GF-D8 (cell line): ENCODE measurements around the gene WDR43.

ENCODE experiments used
- DNase-seq: peaks from one replicate; lab custom pipeline; 2025; lab: John Stamatoyannopoulos, UW

WDR43 gene

GRCh38 chr2:28993206-28993960 lies 98.9 kb downstream of the WDR43 start:
- no peak for DNase-seq

- DNase-seq, result no peak
Measured at GRCh38 chr2:28994074-28994473, 99.6 kb downstream of the WDR43 start.

DNA sequence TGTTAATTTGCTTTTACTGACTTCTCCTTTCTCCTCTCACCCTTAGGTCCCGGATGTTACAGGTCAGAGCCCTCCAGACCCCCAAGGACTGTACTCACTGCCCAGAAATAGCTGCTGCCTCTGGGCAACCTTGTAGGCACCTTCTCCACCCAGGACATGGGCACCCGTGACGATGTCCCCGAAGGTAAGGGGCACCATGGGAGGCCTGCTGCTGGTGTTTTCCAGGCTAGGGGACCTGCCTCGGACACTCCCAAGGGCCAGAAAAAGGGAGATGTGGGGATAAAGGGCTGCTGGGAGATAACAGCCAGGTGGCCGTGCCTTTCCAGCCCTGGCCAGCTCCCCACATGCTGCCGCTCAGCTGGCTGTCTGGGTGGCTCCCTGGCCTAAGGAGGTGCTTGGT lies 100.2 kb downstream of the WDR43 start:
- DNase-seq, result no peak

DNA sequence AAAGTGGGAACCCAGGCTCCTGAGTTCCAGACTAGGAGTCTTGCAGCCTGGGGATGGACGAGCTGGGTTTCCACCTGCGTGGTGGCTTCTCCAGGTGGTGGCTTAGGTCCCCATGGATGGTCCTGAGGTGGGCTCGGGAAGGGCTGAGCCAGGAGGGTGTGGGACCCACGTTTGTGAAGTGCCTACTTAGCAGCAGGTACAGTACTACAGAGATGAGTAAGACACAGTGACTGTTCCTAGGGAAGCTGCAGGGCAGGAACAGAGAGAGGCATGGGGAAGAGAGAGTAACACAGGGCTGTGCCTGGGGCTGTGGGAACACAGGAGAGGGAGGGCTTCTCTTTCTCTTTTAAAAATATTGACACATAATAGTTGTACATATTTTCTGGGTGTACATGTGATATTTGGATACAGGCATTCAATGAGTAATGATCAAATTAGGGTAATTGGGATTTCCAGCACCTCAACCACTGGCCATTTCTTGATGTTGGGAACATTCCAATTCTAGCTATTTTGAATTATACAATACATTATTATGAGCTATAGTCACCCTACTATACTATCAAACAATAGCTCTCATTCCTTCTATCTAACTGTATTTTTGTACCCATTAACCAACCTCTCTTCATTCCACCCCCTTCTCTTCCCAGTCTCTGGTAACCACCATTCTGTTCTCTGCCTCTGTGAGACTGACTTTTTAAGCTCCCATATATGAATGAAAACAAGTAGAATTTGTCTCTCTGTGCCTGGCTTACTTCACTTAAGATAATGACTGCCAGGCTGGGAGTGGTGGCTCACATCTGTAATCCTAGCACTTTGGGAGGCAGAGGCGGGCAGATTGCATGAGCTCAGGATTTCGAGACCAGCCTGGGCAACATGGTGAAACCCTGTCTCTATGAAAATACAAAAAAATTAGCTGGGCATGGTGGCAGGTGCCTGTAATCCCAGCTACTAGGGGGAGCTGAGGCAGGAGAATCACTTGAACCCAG lies 101.6 kb downstream of the WDR43 start:
- no peak for DNase-seq

DNA sequence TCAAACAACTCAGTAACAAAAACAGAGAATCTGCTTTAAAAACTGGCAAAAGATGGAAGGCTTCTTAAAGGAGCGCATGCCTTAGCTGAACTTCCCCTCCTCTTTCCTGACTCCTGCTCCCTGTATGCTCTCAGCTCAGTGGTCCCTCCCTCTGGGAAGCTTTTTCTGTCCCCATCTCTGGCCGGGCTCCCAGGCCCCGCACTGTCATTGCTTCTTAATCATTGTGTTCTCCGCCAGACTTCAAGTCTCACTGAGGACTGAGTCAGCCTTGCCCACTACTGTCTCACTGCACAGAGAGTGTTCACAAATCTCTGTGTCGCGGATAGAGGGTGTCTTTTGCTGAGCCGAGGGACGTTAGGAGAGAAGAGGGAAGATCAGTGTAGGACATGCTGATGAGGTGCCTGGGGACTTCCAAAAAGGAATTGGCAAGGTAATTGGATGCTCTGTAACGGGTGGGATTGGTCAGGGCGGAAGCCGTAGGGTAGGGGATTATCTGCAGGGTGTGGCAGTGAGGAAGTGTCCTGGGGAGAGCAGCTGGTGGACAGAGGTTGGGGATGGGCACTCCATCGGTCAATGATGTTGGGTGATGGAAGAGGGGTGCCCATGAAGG lies 102.9 kb downstream of the WDR43 start:
- DNase-seq, result no peak
